SU-DHL-6 (cell line): ENCODE measurements around the gene TMIGD1.

Experiments used
- H2AFZ ChIP-seq: fragments of 200-600 bp; sonication (generic); 2 replicates; pipeline ENCODE4 v1.6.1; 2014; ENCODE audit warnings: low read depth, mild to moderate bottlenecking, moderate library complexity, mixed read lengths, antibody characterized with exemption, low read length; ENCODE audit not compliant: severe bottlenecking
- H3F3A ChIP-seq: fragments of 200-600 bp; shearing (Covaris generic); 2 replicates; pipeline ENCODE4 v1.6.0; 2016; ENCODE audit warnings: antibody characterized with exemption, mild to moderate bottlenecking; ENCODE audit not compliant: insufficient read depth
- H3K27ac ChIP-seq: fragments of 200-600 bp; sonication (generic); 2 replicates; pipeline ENCODE4 v1.5.1; 2016; ENCODE audit warnings: low read depth, mild to moderate bottlenecking, low read length, moderate library complexity, mixed read lengths
- H3K27me3 ChIP-seq: fragments of 200-600 bp; sonication (generic), shearing (Covaris generic); 2 replicates; pipeline ENCODE4 v1.6.0; 2014; ENCODE audit warnings: mild to moderate bottlenecking, low read length
- H3K36me3 ChIP-seq: fragments of 200-600 bp; sonication (generic); 2 replicates; pipeline ENCODE4 v1.6.1; 2014; ENCODE audit warnings: mild to moderate bottlenecking, low read length, mixed read lengths
- H3K4me2 ChIP-seq: fragments of 300-600, 200-600 bp; shearing (Covaris generic), sonication (generic); 2 replicates; pipeline ENCODE4 v1.6.0; 2014; ENCODE audit warnings: low read length, low read depth, mild to moderate bottlenecking; ENCODE audit not compliant: poor library complexity, severe bottlenecking
- H3K4me3 ChIP-seq: fragments of 200-600 bp; sonication (generic); 2 replicates; pipeline ENCODE4 v1.5.1; 2014; ENCODE audit warnings: antibody characterized with exemption, low read length, mild to moderate bottlenecking, mixed read lengths; ENCODE audit not compliant: insufficient read depth, poor library complexity, severe bottlenecking
- H3K79me2 ChIP-seq: fragments of 200-600 bp; sonication (generic); 2 replicates; pipeline ENCODE4 v1.6.1; 2014; ENCODE audit warnings: mild to moderate bottlenecking, low read length, moderate library complexity; ENCODE audit not compliant: insufficient read depth
- H3K9ac ChIP-seq: fragments of 200-600 bp; sonication (generic); 2 replicates; pipeline ENCODE4 v1.7.0; 2014; ENCODE audit warnings: mild to moderate bottlenecking, low read length
- H3K9me2 ChIP-seq: fragments of 200-600 bp; sonication (generic); replicated peaks from 2 replicates; pipeline ENCODE4 v1.6.1; 2014; ENCODE audit warnings: low read length; ENCODE audit not compliant: insufficient read depth
- H3K9me3 ChIP-seq: fragments of 200-600 bp; sonication (generic); 2 replicates; pipeline ENCODE4 v1.6.1; 2014; ENCODE audit warnings: low read length, mixed read lengths; ENCODE audit not compliant: insufficient read depth
- H4K20me1 ChIP-seq: fragments of 200-600 bp; sonication (generic); 2 replicates; pipeline ENCODE4 v1.6.1; 2014; ENCODE audit warnings: low read depth, mild to moderate bottlenecking, antibody characterized with exemption, low read length, moderate library complexity, mixed read lengths
- EZH2phosphoT487 ChIP-seq: fragments of 200-600 bp; sonication (generic), shearing (Covaris generic); conservative IDR thresholded peaks from 2 replicates; pipeline ENCODE4 v1.6.1; 2018; ENCODE audit warnings: mild to moderate bottlenecking, antibody characterized with exemption, low read length, moderate library complexity, mixed read lengths
- TF ChIP-seq, protein P1 (sequence below): fragments of 200-600 bp; sonication (generic); IDR thresholded peaks from one replicate; pipeline ENCODE4 v1.5.1; 2017; ENCODE audit warnings: antibody characterized with exemption, mild to moderate bottlenecking, low read length, moderate library complexity; ENCODE audit not compliant: insufficient read depth, poor library complexity, severe bottlenecking

Gene TMIGD1

DNA sequence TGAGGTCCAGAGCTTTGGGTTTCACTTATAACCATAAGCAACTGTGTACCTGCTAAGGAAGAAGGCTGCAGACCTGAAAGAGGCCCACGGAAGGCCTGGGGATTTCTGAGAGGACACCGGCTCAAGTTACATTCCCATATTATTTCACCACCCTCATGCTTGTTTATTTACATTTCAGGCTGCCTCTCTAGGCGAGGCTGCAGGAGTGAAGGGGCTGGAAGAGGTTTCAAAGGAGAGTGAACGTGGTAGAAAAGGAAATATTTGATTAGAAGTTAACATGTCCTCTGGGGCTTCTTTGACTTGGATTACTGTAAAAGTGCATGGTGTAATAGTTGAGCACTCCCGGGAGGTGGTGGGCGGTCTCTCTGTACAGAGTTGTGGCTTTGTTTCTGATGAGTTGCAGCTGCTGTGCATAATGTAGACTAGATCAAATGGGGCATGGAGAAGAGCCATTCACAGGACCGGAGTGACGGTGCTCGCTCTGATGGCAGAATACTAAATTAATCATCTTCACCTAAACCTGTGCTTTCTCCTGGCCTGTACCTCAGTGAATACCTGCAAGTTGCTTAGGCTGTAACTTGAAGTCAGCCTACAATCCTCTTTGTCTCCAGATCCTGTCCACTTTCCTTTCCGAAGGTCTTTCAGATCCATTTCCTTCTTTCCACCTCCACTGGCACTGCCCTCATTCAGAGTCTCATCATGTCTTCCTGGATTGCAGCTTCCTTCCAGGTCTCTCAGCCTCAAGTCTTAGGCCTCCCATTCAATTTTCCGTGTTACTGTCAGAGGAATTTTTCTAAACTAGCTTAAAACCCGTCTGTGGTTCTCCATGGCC is 43.0 kb upstream of the TMIGD1 start:
- H3K36me3 ChIP-seq: no peaks in the 10 kb centered on the region
- H3K27me3 ChIP-seq: no peaks in the 10 kb centered on the region
- no peak overlapping the region for H2AFZ ChIP-seq
- H3K79me2 ChIP-seq: no peaks in the 10 kb centered on the region
- H3K9me3 ChIP-seq: no peaks in the 10 kb centered on the region
- no peak overlapping the region for H3K4me2 ChIP-seq
- TF ChIP-seq, protein P1, sequence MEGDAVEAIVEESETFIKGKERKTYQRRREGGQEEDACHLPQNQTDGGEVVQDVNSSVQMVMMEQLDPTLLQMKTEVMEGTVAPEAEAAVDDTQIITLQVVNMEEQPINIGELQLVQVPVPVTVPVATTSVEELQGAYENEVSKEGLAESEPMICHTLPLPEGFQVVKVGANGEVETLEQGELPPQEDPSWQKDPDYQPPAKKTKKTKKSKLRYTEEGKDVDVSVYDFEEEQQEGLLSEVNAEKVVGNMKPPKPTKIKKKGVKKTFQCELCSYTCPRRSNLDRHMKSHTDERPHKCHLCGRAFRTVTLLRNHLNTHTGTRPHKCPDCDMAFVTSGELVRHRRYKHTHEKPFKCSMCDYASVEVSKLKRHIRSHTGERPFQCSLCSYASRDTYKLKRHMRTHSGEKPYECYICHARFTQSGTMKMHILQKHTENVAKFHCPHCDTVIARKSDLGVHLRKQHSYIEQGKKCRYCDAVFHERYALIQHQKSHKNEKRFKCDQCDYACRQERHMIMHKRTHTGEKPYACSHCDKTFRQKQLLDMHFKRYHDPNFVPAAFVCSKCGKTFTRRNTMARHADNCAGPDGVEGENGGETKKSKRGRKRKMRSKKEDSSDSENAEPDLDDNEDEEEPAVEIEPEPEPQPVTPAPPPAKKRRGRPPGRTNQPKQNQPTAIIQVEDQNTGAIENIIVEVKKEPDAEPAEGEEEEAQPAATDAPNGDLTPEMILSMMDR: no peak
- no peak for TF ChIP-seq EZH2phosphoT487
- H3K9ac ChIP-seq: no peak overlapping the region
- H4K20me1 ChIP-seq: no peaks in the 10 kb centered on the region
- no peak overlapping the region for H3K4me3 ChIP-seq
- no peaks in the 10 kb centered on the region for H3K9me2 ChIP-seq
- H3F3A ChIP-seq: peaks cover 9% of the 10 kb centered on the region; the same call in 1 of the 2 replicates
- H3K27ac ChIP-seq: no peak overlapping the region

DNA sequence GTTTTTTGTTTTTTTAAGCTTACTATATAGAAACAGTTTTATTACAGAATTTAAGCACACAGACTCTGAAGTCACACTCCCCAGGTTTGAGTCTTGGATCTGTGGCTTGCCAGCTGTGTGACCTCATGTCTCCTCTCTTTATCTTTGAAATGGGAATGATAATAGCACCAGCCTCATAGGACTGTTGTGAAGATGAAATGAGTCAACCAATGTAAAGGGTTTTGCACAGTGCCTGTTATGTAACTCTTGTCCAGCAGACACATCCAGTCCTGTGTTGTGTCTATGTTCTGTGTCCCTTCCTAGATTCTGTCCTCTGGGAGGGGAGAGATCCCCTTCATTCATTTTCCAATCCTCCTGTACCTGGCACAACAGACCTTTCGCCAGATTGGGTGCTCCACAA is 41.8 kb upstream of the TMIGD1 start:
- H3K4me2 ChIP-seq: no peak overlapping the region

DNA sequence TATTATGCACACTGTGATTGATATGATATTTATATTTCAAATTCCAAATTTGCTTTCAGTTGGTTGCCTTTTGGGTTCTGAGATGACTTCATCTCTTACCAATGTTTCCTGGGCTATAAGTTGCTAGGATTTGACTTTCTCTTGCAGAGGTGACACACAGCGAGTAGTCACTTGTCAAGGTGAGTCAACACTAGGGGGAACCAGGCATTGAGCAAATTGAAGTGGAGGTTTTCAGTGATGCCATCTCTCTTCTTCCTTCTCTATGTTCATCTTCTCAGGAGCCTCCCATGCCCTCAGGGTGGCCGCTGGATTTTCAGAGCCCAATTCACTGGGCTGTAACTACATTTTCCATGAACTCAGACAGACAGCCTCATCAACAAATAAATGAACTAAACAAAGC is 38.9 kb upstream of the TMIGD1 start:
- H3K79me2 ChIP-seq: no peaks in the 10 kb centered on the region
- H3K36me3 ChIP-seq: no peaks in the 10 kb centered on the region
- no peak overlapping the region for H2AFZ ChIP-seq
- H3K27me3 ChIP-seq: no peaks in the 10 kb centered on the region
- H3K4me2 ChIP-seq: no peak overlapping the region
- H3K27ac ChIP-seq: no peak overlapping the region
- H3F3A ChIP-seq: no peaks in the 10 kb centered on the region
- no peaks in the 10 kb centered on the region for H3K9me3 ChIP-seq
- no peaks in the 10 kb centered on the region for H4K20me1 ChIP-seq
- TF ChIP-seq, protein P1: no peak
- TF ChIP-seq EZH2phosphoT487: no peak
- no peaks in the 10 kb centered on the region for H3K9me2 ChIP-seq
- H3K4me3 ChIP-seq: no peak overlapping the region
- no peak overlapping the region for H3K9ac ChIP-seq

More for the DNA sequence above, 41.8 kb upstream of the TMIGD1 start:
- Histone ChIP-seq H3F3A (peaks cover 5% of the 10 kb centered on the region; the same call in 1 of the 2 replicates), H3K4me3 (no peak overlapping the region), H4K20me1 (no peaks in the 10 kb centered on the region), H3K9ac (no peak overlapping the region), H3K27ac (no peak overlapping the region), H3K9me3 (no peaks in the 10 kb centered on the region), H3K79me2 (no peaks in the 10 kb centered on the region), H3K9me2 (no peaks in the 10 kb centered on the region), H3K36me3 (no peaks in the 10 kb centered on the region), H3K27me3 (no peaks in the 10 kb centered on the region), H2AFZ (no peak overlapping the region)
- TF ChIP-seq, protein P1: no peak
- TF ChIP-seq EZH2phosphoT487: no peak
